Liver (tissue), 9 donors: ENCODE measurements around the gene DCAF8. TPM values are rescaled to one million over a fixed set of nuclear protein-coding genes. Genes with fewer than 3 reads are reported as not detected.

Source experiments
- DNase-seq: peaks from one replicate; pipeline ENCODE4 v3.0.0-alpha.2; 2017; ENCODE audit warnings: low spot score
- H3K27ac ChIP-seq, 2 donors: one replicate each; pipeline ENCODE4 v1.7.0; 2013; ENCODE audit warnings: inconsistent platforms in 2 of 2, low read length in 2 of 2, control low read depth in 1 of 2, low read depth in 1 of 2, mild to moderate bottlenecking in 1 of 2
- H3K27me3 ChIP-seq, 4 donors: one replicate each; pipeline versions ENCODE4 v1.6.1 to v1.7.0; 2013; ENCODE audit warnings: low read length in 3 of 4, inconsistent platforms in 1 of 4, mild to moderate bottlenecking in 1 of 4, moderate library complexity in 1 of 4; ENCODE audit not compliant: control insufficient read depth in 4 of 4, insufficient read depth in 4 of 4
- H3K36me3 ChIP-seq, 4 donors: one replicate each; pipeline versions ENCODE4 v1.6.1 to v1.7.0; 2013; ENCODE audit warnings: low read length in 3 of 4, mild to moderate bottlenecking in 3 of 4, low read depth in 1 of 4, moderate library complexity in 1 of 4; ENCODE audit not compliant: control insufficient read depth in 4 of 4, insufficient read depth in 3 of 4
- H3K4me1 ChIP-seq, 4 donors: one replicate each; pipeline versions ENCODE4 v1.6.1 to v1.7.0; 2013; ENCODE audit warnings: low read length in 3 of 4, mild to moderate bottlenecking in 3 of 4, moderate library complexity in 1 of 4; ENCODE audit not compliant: control insufficient read depth in 4 of 4, insufficient read depth in 4 of 4
- H3K4me3 ChIP-seq, 3 donors: one replicate each; pipeline versions ENCODE4 v1.6.1 to v1.7.0; 2013; ENCODE audit warnings: low read length in 3 of 3, control low read depth in 1 of 3, low read depth in 1 of 3, mild to moderate bottlenecking in 1 of 3
- H3K9ac ChIP-seq, 2 donors: one replicate each; pipeline ENCODE4 v1.7.0; 2013; ENCODE audit warnings: low read length in 2 of 2, mild to moderate bottlenecking in 2 of 2, moderate library complexity in 2 of 2, control low read depth in 1 of 2, low read depth in 1 of 2
- H3K9me3 ChIP-seq, 4 donors: one replicate each; pipeline versions ENCODE4 v1.6.1 to v1.7.0; 2013; ENCODE audit warnings: low read length in 3 of 4; ENCODE audit not compliant: control insufficient read depth in 4 of 4
- ATF3 ChIP-seq: IDR thresholded peaks from 2 replicates; pipeline ENCODE4 v1.6.1; 2016; ENCODE audit warnings: antibody characterized with exemption
- CTCF ChIP-seq: fragments of 150-350 bp; IDR thresholded peaks from 2 replicates; pipeline ENCODE4 v1.5.1; 2017; ENCODE audit warnings: improper control_type of control experiment, low read depth, low read length; ENCODE audit not compliant: missing input control
- EGR1 ChIP-seq, 2 donors: IDR thresholded peaks; 2 replicates each; pipeline ENCODE4 v1.6.1; 2016 to 2018; ENCODE audit warnings: antibody characterized with exemption in 2 of 2, low read depth in 2 of 2
- FOXA1 ChIP-seq: IDR thresholded peaks from 2 replicates; pipeline ENCODE4 v1.6.1; 2016; ENCODE audit warnings: antibody characterized with exemption
- GABPA ChIP-seq, 2 donors: IDR thresholded peaks in 1 of 2; conservative IDR thresholded peaks in 1 of 2; 2 replicates each; pipeline ENCODE4 v1.6.1; 2016; ENCODE audit warnings: antibody characterized with exemption in 2 of 2, mild to moderate bottlenecking in 1 of 2, moderate library complexity in 1 of 2
- HNF4A ChIP-seq, 2 donors: conservative IDR thresholded peaks; 2 replicates each; pipeline ENCODE4 v1.6.1; 2016; ENCODE audit warnings: antibody characterized with exemption in 2 of 2, mild to moderate bottlenecking in 2 of 2
- JUND ChIP-seq, 2 donors: IDR thresholded peaks; 2 replicates each; pipeline ENCODE4 v1.6.1; 2016; ENCODE audit warnings: antibody characterized with exemption in 2 of 2
- MAX ChIP-seq: IDR thresholded peaks from 2 replicates; pipeline ENCODE4 v1.6.1; 2016; ENCODE audit warnings: antibody characterized with exemption
- NR2F2 ChIP-seq: IDR thresholded peaks from 2 replicates; pipeline ENCODE4 v1.6.1; 2016; ENCODE audit warnings: antibody characterized with exemption
- RAD21 ChIP-seq, 2 donors: IDR thresholded peaks; 2 replicates each; pipeline ENCODE4 v1.6.1; 2016; ENCODE audit warnings: antibody characterized with exemption in 2 of 2, mild to moderate bottlenecking in 2 of 2
- REST ChIP-seq: IDR thresholded peaks from 2 replicates; pipeline ENCODE4 v1.6.1; 2016; ENCODE audit warnings: antibody characterized with exemption, mild to moderate bottlenecking
- RXRA ChIP-seq, 2 donors: IDR thresholded peaks; 2 replicates each; pipeline ENCODE4 v1.6.1; 2017 to 2018; ENCODE audit warnings: antibody characterized with exemption in 2 of 2, mild to moderate bottlenecking in 1 of 2
- SP1 ChIP-seq: IDR thresholded peaks from 2 replicates; pipeline ENCODE4 v1.6.1; 2018; ENCODE audit warnings: antibody characterized with exemption, mild to moderate bottlenecking
- TAF1 ChIP-seq: conservative IDR thresholded peaks from 2 replicates; pipeline ENCODE4 v1.6.1; 2016; ENCODE audit warnings: antibody characterized with exemption, mild to moderate bottlenecking
- ZBTB33 ChIP-seq: IDR thresholded peaks from 2 replicates; pipeline ENCODE4 v1.6.1; 2016; ENCODE audit warnings: antibody characterized with exemption
- WGBS: extraction: QIAGEN DNeasy Blood & Tissue Kit; methylation state at CpG from one replicate; pipeline ENCODE4 v1.1.7; 2013; 5-methylcytosine and 5-hydroxymethylcytosine counted together
- polyA plus RNA-seq, 2 donors: library from polyadenylated mRNA; stranded (reverse) in 1 of 2; unstranded in 1 of 2; fragments of 200-250 nt in 1 of 2; fragments of >200 nt in 1 of 2; fragmentation: Nextera tagmentation in 1 of 2; extraction: Ambion mirVana in 1 of 2; gene quantifications; one replicate each; pipeline versions ENCODE4 v1.2.1 to v1.2.3, GENCODE V29; 2013 to 2015
- total RNA-seq, 2 donors: library from RNA; depleted of rRNA; stranded (reverse); fragments of >200 nt; gene quantifications; one replicate each; pipeline ENCODE4 v1.2.3, GENCODE V29; 2014
- donor health status: healthy.
- donor health status: healthy.
- donor health status: healthy.
- donor health status: healthy.
- donor health status: healthy.

DCAF8 gene
- total and polyA plus RNA-seq, 4 donors, result 80.3 to 199 (median 102) TPM

GRCh38 chr1:160221089-160221488 is 41.3 kb downstream of the DCAF8 start:
- H3K27ac ChIP-seq, result no peak overlapping the region
- H3K9ac ChIP-seq, result no peak overlapping the region
- DNase-seq, result no peak
- H3K9me3 ChIP-seq, result no peaks in the 10 kb centered on the region
- peaks cover 12 to 92% (median 76%) of the 10 kb centered on the region in 4 donors for H3K36me3 ChIP-seq
- no peaks in the 10 kb centered on the region for H3K27me3 ChIP-seq
- TF ChIP-seq ZBTB33, result no peak
- H3K4me1 ChIP-seq, result peaks cover 0 to 20% (median 14%) of the 10 kb centered on the region in 4 donors
- no peak overlapping the region for H3K4me3 ChIP-seq

GRCh38 chr1:160220301-160220700 is 42.0 kb downstream of the DCAF8 start:
- H3K4me1 ChIP-seq, result peaks cover 0 to 20% (median 14%) of the 10 kb centered on the region in 4 donors
- H3K4me3 ChIP-seq, result no peak overlapping the region
- no peaks in the 10 kb centered on the region for H3K9me3 ChIP-seq
- peaks cover 15 to 91% (median 77%) of the 10 kb centered on the region in 4 donors for H3K36me3 ChIP-seq
- no peak overlapping the region for H3K27ac ChIP-seq
- no peak overlapping the region for H3K9ac ChIP-seq
- WGBS, result 69% methylated on average over 2 of the region's 2 CpGs
- no peak for TF ChIP-seq RAD21 (IDR thresholded peaks at IDR 0.05)
- TF ChIP-seq FOXA1, result no peak
- TF ChIP-seq EGR1 (IDR thresholded peaks at IDR 0.05; ENCODE audit: low read depth in 2 of 2), result no peak
- no peak for TF ChIP-seq TAF1
- TF ChIP-seq SP1, result no peak
- no peak for TF ChIP-seq JUND (IDR thresholded peaks at IDR 0.05)
- TF ChIP-seq HNF4A (conservative IDR thresholded peaks at IDR 0.05), result no peak
- no peak for TF ChIP-seq MAX
- H3K27me3 ChIP-seq, result no peaks in the 10 kb centered on the region
- no peak for DNase-seq

- H3K36me3 ChIP-seq, result peaks cover 16 to 87% (median 75%) of the 10 kb centered on the region in 4 donors
- H3K27ac ChIP-seq, result no peak overlapping the region
- no peaks in the 10 kb centered on the region for H3K9me3 ChIP-seq
- DNase-seq, result no peak
- 84% methylated on average over 4 of the region's 4 CpGs for WGBS
- H3K4me3 ChIP-seq, result no peak overlapping the region
- no peak for TF ChIP-seq FOXA1
- no peak for TF ChIP-seq TAF1
- no peak for TF ChIP-seq MAX
- TF ChIP-seq EGR1 (IDR thresholded peaks at IDR 0.05; ENCODE audit: low read depth in 2 of 2), result no peak
- no peak for TF ChIP-seq GABPA (IDR thresholded peaks at IDR 0.05 in 1 of 2, conservative IDR thresholded peaks at IDR 0.05 in 1 of 2)
- TF ChIP-seq RXRA (IDR thresholded peaks at IDR 0.05), result no peak
- TF ChIP-seq REST, result no peak
- no peak for TF ChIP-seq ATF3
- TF ChIP-seq ZBTB33, result no peak
- TF ChIP-seq CTCF, result peak; percentile 35
- no peak for TF ChIP-seq SP1
- TF ChIP-seq RAD21 (IDR thresholded peaks at IDR 0.05), result peak; percentile 67 to 74
- TF ChIP-seq HNF4A (conservative IDR thresholded peaks at IDR 0.05), result no peak
- TF ChIP-seq NR2F2, result no peak
- H3K4me1 ChIP-seq, result peaks cover 0 to 20% (median 14%) of the 10 kb centered on the region in 4 donors
- no peaks in the 10 kb centered on the region for H3K27me3 ChIP-seq
- no peak overlapping the region for H3K9ac ChIP-seq
Measured at GRCh38 chr1:160219062-160219929, 43.1 kb downstream of the DCAF8 start.
